DMS153 (cell line): Measurements from ENCODE around the gene C1QTNF9.
"Not testable (repeated sequence)": the region's sequence is repeated elsewhere in the genome, so short reads cannot be mapped to it uniquely, and the experiment has no call there.

Source experiments
- DNase-seq: peaks from one replicate; lab custom pipeline; 2025; lab: John Stamatoyannopoulos, UW

Gene C1QTNF9, protein sequence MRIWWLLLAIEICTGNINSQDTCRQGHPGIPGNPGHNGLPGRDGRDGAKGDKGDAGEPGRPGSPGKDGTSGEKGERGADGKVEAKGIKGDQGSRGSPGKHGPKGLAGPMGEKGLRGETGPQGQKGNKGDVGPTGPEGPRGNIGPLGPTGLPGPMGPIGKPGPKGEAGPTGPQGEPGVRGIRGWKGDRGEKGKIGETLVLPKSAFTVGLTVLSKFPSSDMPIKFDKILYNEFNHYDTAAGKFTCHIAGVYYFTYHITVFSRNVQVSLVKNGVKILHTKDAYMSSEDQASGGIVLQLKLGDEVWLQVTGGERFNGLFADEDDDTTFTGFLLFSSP

DNA sequence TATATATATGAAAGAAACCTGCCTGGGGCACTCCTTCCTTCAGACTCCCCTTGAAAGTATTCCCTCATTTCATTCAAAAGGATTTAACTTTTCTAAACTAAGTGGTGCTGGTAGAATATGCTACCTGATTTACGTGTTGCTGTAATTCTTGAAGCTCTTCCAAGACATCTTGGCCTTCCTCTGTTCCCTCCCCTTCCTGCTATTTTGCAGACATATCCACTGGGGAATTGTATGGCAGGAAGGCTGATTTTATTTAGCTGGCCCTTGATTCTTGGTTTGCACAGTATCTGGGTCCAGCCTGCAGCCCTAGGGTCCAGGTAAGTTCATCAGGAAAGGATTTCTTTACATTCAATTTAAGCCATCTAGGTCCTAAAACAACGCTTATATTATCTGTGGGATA is at the start of gene C1QTNF9:
Gene C1QTNF9 (plus strand): TSS at position 281 of the 400 bp plus-strand sequence. CDS start 6,424 bp downstream, outside the sequence.
- not testable (repeated sequence) for DNase-seq

DNA sequence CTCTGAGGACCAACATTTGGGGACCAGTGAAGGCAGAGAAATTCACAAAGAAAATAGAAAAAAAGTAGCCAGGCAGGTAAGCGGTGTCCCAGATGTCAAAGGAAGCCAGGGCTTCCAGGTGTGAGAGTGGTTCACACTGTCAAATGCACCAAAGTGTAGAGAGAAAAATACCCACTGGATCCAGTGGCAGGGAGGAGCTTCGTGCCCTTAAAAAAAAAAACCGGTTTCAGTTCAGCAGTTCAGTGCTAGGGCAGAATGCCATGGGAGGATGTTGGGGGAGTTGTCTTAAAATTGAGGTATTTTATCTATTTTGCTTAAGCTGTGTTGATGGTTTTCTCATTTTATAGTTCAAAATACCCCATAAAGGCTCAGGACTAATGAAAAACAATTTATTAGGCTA is 47.8 kb upstream of the C1QTNF9 start:
- DNase-seq: no peak

GRCh38 chr13:24263632-24264031 is 45.7 kb upstream of the C1QTNF9 start:
- DNase-seq: no peak

DNA sequence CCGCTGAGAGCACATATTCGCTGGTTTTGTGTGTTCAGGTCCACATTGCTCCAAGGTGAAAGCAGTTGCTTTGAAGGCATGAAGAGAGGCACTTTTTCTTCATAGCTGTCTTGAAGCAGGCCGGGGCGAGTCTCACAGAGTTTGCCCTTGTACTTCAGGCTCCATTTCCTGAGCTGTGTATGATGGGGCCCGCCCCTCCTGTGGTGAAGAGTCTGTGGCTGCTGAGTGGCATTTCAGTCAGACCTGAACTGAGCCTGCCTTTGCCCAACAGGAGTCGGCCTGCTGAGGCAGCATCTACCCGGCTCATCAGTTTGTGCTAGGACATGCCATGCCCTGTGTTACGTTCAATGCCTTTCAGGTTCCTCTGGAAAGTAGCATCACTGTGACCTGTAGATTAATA is 44.4 kb upstream of the C1QTNF9 start:
- no peak for DNase-seq

DNA sequence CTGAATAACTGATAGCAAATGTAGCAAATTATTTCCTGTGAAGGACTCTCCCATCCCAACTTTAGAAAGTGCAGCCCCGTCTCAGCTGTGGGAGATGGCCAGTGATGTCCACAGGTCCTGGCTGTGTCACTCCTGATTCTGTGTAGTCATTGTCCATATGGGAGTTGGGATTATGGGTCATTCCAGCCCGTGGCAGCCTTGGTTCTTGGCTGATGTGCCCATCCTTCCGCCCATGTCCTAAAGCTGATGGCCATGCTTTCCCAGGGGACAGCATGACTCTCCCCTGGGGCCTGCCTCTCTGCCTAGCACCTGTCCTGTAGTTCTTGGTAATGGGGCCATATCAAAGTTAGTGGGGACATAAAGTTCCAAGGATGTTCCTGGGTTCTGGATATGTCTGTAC is 43.9 kb upstream of the C1QTNF9 start:
- no peak for DNase-seq

DNA sequence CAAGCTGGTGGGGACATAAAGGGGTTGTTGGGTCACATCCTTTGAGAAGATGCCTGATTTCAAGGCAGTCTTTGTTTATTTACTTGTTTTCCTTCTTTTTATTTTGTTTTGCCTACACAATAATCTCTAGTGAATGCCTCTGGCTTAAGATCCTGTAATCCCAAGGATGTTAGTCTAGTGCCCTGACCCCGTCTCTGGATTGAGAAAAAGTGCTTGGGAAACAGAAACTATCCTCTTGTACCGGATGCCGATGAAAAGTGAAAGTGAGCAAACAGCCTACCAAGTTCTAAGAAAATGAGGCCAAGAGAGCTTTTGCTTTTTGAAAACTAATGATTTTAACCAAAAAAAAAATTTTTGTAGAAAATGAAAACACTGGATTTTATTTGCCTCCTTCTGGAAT is 42.1 kb upstream of the C1QTNF9 start:
- DNase-seq: no peak

- no peak for DNase-seq
These were observed 41.6 kb upstream of the C1QTNF9 start for GRCh38 chr13:24267801-24268200.

DNA sequence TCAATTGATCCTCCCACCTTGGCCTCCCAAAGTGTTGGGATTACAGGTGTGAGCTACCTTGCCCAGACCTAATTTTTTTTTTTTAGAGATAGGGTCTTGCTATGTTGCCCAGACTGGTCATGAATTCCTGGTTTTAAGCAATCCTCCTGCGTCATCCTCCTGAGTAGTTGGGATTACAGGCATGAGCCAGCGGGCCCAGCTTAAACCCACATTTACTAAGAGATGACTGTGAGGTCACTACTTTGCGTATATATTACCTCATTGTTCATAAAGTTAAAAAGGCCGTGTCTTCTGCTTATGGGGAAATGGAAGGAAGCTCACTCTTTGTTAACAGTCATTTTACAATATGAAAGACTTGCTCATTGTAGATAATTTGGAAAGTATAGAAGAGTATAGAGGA is 39.6 kb upstream of the C1QTNF9 start:
- DNase-seq: no peak

GRCh38 chr13:24270639-24271141 is 38.7 kb upstream of the C1QTNF9 start:
- no peak for DNase-seq

- no peak for DNase-seq
These were observed 38.2 kb upstream of the C1QTNF9 start for GRCh38 chr13:24271231-24271600.

- DNase-seq: no peak
These were observed 37.6 kb upstream of the C1QTNF9 start for GRCh38 chr13:24271601-24272451.

DNA sequence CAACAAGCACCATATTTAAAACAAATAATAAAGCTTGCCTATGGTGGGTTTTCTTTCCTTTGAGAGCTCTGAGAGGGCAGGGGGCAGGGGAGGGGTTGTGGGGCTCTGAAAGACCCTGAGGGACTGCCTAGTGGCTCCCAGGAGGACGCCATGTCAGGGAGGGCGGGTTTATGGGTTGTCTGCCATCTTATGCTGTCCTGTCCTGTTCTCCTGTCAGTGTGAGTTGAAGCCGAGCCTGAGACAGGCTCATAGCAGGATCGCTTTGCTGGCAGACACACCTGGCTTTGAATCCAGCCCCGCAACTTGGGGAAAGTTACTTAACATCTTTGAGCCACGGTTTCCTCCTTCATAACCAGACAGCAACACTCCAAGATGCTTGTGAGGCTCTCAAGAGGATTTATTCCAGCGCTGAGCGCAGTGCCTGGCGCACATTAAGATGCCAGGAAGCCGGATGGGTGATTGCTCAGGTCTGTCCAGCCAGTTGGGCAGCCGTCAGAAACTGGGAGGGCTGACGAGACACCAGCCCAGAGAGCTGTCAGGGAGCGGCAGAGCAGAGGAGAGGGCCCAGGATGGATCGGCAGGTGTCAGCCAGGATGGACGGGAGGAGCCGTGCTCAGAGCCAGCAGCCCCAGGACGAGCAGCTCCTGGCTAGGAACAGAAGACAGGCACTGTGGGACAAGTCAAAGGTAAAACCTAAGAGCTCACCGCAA is 36.8 kb upstream of the C1QTNF9 start:
- DNase-seq: no peak

DNA sequence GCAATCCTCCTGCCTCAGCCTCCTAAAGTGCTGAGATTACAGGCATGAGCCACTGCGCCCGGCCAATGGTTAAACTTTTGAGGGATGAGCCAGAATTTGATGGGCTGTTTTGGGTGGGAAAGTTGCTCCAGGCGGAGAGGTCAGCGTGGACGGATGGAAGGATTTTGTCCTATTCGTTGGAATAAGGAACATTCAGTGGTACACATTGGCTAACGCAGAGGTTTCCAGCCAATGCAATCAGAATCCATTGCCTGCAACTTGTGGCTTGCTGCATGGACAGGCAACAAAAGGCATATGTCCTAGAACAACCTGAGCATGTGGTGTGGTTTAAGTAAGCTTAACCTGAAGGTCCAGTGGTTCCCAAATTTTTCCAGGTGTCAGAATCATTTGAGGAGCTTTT is 35.5 kb upstream of the C1QTNF9 start:
- DNase-seq: no peak

GRCh38 chr13:24274452-24275021 is 34.8 kb upstream of the C1QTNF9 start:
- no peak for DNase-seq

GRCh38 chr13:24275041-24275440 is 34.3 kb upstream of the C1QTNF9 start:
- no peak for DNase-seq

DNA sequence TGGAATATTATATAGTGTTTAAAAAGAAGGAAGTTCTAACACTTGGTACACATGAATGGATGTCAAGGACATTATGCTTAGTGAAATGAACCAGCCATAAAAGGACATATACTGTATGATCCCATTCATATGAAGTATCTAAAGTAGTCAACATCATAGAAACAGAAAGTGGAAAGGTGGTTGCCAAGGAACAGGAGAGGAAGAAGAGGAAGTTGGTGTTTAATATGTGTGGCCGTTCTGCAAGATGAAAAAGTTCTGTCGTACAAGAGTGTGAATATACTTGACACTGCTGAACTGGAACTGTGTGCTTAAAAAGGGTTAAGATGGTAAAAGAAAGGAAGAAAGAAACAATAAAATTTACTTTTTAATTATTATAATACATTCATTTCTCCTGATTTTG is 33.1 kb upstream of the C1QTNF9 start:
- DNase-seq: no peak

DNA sequence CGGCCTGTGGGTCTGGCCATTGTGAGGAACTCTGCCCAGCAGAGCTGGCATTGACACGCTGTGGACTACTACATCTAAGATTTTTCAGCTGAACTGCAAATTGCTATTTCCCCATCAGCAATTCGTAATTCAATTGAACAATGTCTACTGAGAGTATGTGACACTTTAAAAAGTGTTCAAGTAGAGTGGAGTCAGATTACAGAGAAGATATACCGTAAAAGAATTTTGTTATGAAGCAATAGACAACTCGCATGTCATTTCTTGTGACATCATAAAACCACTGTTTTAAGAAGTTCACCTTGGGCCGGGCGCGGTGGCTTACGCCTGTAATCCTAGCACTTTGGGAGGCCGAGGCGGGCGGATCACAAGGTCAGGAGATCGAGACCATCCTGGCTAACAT is 32.5 kb upstream of the C1QTNF9 start:
- DNase-seq: no peak

DNA sequence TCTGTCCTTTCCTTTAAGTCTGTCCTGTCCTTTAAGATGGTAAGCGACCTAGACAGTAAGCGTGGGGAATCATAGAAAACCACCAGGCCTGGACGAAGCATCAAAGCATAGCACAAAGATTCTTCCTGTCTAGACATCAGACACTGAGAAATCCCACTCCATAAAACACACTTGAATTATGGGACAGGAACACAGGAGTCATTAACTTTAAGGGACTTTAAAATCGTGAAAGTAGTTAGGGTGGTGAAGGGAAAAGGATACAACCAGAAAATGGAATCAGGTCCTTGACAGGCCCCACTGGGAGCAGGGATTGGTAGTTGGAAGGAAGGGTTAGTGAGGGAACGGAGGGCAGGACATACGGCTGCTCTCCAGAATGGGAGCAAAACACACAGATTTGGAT is 31.6 kb upstream of the C1QTNF9 start:
- DNase-seq: no peak

DNA sequence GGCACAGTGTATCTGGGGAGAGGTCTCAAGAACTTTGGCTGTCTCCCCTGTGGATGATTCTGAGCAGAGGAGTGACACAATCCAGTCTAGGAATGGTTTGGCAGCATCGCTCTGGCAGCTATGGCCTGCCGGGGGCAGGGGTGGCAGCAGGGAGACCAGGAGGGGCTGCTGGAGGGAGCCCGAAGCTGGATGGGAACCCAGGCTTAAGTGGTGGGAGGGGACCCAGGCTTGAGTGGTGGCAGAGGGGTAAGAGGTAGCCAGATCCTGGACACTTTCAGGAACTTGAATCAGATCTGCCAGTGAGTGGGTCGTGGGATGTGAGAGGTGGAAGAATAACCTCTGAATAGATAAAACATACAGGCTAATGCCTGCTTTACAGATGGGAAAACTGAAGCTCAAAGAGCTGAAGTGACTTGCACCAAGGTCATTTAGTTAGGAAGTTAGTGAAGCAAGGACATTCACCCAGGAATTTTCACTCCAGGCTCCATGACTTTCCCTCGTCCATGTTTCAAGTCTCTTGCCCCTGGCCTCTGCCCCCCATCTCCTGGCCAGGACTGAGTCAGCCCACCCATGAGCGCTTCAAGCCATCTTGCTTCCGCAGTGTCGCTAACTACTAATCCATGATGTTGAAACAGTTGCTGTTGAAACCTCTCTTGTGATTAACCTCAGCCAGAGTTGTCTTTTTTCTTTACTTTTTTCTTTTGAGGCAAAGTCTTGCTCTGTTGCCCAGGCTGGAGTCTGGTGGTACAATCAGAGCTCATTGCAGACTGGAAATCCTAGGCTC is 29.9 kb upstream of the C1QTNF9 start:
- DNase-seq: no peak

DNA sequence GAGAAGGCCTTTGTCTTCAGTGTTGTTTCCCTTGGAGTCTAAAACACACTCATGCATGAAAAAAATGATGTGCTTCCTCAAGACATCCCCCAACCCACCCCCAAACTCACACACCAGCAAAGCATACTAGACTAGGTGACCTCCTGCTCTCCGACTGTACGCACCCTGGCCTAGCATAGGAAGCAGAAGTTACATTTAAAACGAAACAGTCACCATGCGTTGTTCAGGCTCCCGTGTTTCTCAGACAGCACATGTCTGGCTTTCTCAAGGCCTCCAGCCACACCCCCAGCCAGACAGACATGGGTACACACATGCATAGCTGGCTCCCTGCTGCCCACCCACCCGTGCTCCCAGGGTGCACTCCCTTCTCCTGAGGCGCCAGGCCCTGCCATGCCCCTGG is 28.7 kb upstream of the C1QTNF9 start:
- DNase-seq: no peak
